GM20431 (cell line): ENCODE results near the gene PLAGL2.

Experiments used
- in situ Hi-C: fragments of 300-500 bp; cut with MseI, MboI; formaldehyde crosslinking; loops from one replicate; pipeline ENCODE4 v1.15.0; 2020; ENCODE audit warnings: low sequenced_read_pairs; ENCODE audit not compliant: unreplicated experiment

Gene PLAGL2

DNA sequence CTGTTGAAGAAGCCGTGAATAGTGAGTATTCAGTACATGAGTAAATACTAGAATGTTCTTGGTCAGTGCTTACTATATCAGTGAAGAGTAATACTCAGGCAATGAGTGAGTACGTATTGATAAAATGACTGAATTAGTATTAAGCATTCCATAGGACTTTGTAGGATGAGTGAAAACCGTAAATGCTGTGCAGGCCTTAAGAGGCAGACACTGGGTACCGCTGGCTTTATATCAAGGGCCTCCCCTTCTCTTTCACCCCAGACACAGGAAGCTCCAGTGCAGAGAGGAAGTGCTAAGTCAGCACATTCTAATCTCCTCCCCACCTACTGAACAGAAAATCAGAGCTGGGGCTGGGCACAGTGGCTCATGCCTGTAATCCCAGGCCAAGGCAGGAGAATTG lies 24.3 kb upstream of the PLAGL2 start:
- in situ Hi-C loops, result no loop called here

DNA sequence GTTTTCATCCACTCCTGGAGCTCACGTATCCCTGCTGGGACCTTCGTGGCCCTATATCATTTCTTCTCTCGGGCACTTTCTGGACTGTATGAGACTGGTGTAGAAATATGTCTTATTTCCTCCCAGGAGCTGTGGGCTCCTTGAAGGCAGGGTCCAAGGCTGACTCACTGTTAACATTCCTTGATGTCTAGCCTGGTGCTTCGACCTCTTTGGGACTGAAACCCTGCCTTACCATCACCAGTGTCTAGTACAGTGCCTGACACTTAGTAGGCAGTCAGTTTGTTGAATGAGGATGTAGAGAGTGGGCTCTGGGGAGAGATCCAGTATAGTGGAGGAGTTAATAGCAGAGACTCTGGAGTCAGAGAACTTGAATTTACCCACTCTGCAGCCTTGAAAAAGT lies 23.7 kb upstream of the PLAGL2 start:
- in situ Hi-C loops, result no loop called here

DNA sequence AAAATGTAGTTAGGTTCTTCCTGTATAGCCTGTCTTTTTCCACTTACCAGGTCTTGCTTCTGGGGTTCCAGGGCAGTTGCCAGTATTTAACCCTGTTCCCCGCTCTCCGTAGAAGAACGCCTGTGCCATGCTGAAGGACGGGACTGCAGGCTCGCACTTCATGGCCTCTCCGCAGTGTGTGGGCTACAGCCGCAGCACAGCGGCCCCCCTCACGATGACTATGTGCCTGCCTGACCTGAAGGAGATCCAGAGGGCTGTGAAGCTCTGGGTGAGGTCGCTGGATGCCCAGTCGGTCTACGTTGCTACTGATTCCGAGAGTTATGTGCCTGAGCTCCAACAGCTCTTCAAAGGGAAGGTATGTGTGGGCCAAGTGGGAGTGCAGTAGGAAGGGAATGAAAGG lies 23.2 kb upstream of the PLAGL2 start:
- in situ Hi-C loops, result no loop called here

DNA sequence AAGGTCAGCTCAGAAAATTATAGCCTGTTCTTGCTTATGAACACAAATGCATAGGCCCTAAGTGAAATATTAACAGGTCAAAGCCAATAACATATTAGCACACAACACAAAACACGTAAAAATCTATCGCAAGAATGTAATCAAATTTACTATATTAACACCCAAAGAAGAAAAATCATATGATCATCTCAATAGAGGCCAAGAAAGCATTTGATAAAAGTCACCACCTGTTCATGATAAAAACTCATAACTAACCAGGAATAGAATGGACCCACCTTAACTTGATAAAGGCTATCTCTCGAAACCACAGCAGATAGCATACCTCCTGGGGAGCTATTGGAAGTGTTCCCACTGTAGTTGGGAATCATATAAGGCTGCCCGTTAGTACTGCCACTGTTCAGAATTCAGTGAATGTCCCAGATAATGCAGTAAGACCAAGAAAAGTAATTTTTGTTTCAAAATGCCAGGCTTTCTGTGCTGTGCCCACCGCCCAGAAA lies 21.8 kb upstream of the PLAGL2 start:
- in situ Hi-C loops, result no loop called here

DNA sequence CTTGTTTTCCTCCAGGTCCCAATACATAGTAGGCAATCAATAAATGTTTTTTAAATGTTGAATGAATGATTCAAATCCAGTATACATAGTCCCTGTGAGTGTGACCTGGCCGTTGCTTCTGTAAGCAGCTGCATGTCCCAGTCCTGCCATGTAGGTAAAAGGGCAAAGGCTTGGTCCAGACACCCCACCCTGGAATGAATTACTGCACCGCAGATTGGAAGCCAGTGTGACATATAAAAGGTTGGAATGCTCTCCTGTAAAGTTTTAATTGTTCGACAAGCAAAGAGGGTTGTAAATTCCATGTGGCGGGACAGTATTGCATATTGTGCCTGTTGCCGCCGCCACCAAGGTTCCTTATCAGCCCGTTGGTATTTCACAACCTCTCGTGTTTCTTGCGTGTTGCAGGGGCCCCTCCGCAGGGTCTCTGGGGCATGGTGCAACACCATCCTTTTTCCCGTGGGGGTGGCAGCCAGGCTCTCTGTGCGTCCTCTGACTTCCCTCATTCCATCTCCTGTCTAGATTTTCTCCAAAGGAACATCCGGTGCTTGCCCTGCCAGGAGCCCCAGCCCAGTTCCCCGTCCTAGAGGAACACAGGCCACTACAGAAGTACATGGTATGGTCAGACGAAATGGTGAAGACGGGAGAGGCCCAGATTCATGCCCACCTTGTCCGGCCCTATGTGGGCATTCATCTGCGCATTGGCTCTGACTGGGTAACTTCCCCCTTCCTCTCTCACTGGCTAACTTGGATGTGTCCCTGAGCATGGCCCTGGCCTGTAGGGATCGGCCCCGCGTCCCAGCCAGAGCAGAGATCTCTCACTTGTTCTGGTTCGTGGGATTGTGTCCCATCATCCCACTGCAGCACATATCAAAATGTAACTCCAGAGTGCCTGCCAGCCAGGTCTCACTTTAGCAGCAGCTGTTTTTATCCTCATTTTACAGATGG lies 20.5 kb upstream of the PLAGL2 start:
- in situ Hi-C loops, result no loop called here

DNA sequence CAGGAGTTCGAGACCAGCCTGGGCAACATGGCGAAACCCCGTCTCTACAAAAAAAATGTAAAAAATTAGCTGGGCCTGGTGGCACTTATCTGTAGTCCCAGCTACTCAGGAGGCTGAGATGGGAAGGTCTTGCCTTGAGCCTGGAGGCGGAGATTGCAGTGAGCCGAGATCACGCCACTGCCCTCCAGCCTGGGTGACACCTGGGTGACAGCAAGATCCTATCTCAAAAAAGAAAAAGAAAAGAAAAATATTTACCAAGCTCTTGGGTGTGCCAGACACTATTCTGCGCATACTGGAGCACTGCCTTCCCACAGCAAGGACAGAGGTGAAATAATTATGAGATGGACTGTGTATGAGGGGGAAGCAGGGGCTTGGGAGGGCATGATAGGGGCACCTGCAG lies 19.8 kb upstream of the PLAGL2 start:
- in situ Hi-C loops, result no loop called here

- in situ Hi-C loops, result no loop called here
Measured at GRCh38 chr20:32226391-32226790, 18.8 kb upstream of the PLAGL2 start.

DNA sequence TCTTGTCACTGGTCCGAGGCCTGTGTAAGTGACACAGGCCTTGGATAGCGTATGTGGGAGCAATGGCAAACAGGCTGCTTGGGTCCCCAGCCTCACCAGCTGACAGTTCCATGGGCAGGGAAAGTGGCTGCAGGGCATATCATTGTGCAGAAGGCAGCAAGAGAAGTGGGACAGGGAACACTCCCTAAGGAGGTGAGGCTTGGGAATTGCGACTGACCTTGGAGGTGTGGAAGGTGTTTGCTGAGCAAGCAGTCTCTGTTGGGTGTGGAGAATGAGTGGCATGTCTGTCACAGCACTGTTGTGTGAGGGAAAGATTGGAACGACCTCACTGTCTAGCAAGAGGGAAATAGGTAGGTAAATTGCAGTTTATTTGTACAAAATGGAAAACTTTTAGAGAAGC lies 16.9 kb upstream of the PLAGL2 start:
- in situ Hi-C loops, result no loop called here

GRCh38 chr20:32218156-32218900 lies 10.8 kb upstream of the PLAGL2 start:
- in situ Hi-C loops, result no loop called here

DNA sequence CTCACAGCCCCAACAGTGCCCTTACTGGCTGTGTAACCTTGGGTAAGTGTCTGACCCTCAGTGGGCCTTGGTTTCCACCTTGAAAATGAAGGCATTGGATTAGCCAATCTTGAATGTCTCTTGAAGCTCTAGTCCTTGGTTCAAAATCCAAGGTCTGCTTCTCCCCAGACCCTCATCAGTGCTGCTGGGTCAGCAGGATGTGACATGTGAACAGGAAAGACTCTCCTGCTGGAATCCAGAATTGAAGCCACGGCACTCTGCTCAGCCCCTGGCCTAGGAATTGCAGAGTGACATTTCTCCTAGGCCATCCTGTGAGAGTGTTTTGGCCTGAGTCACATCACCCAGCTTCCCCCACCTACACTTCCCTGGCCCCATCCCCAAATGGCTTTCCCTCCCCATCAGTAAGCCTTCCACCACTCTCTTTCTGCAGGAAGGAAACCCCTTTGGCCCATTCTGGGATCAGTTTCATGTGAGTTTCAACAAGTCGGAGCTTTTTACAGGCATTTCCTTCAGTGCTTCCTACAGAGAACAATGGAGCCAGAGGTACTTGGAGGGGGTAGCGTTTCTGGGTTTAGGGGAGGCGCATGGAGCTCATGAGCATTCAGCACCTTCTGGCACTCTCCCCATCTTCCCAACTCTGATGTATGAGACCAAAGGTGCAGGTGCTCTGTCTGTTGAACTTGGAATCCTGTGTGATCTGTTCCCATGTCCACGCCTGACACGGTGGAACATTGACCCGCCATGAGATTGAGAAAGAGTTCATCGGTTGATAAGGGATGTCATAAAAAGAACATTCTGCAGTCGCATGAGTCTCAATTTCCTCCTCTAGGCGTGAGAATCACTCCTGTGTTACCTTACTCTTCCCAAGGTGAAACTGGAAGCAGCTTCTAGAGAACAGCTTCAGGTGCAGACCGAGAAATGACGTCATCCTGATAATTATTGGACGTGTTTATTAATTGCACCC lies 8.9 kb upstream of the PLAGL2 start:
- in situ Hi-C loops, result no loop called here

- in situ Hi-C loops, result no loop called here
Measured at GRCh38 chr20:32215729-32216128, 8.2 kb upstream of the PLAGL2 start.

DNA sequence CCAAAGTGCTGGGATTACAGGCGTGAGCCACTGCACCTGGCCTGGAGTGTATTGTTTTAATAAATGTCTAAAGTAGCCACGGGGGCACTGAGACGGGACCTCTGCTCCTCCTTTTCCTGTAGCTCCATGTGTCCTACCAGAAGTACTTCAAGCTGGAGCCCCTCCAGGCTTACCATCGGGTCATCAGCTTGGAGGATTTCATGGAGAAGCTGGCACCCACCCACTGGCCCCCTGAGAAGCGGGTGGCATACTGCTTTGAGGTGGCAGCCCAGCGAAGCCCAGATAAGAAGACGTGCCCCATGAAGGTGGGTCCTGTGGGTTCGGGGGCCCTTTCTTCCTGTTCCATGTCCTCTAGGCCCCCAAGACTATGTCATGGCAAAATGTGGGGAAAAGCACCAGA lies 7.6 kb upstream of the PLAGL2 start:
- in situ Hi-C loops, result no loop called here

GRCh38 chr20:32213870-32214269 lies 6.3 kb upstream of the PLAGL2 start:
- in situ Hi-C loops, result no loop called here

- in situ Hi-C loops, result no loop called here
Measured at GRCh38 chr20:32209850-32210605, 2.5 kb upstream of the PLAGL2 start.

DNA sequence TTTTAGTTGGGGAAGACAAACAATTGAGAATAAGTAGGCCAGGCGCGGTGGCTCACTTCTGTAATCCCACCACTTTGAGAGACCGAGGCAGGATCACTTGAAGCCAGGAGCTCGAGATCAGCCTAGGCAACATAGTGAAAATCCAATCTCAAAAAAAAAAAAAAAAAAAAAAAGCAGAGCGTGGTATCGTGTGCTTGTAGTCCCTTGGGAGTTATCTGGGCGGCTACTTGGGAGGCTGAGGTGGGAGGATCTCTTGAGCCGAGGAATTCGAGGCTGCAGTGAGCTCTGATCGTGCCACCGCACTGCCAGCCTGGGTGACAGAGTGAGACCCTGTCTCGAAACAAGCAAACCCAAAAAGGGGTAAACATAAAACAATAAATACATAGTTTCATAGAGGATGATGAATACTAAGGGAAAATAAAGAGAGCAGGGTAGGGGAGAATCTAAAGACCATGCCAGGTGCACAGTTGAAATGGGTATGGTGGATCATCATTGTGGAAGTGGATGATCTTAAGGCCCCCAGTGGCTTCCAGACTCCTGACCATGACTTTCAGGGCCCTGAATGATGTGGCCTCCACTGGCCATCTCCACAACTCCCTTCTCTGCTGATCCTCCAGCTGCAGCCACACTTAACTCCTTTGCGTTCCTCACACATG lies 1.1 kb upstream of the PLAGL2 start:
- in situ Hi-C loops, result no loop called here

DNA sequence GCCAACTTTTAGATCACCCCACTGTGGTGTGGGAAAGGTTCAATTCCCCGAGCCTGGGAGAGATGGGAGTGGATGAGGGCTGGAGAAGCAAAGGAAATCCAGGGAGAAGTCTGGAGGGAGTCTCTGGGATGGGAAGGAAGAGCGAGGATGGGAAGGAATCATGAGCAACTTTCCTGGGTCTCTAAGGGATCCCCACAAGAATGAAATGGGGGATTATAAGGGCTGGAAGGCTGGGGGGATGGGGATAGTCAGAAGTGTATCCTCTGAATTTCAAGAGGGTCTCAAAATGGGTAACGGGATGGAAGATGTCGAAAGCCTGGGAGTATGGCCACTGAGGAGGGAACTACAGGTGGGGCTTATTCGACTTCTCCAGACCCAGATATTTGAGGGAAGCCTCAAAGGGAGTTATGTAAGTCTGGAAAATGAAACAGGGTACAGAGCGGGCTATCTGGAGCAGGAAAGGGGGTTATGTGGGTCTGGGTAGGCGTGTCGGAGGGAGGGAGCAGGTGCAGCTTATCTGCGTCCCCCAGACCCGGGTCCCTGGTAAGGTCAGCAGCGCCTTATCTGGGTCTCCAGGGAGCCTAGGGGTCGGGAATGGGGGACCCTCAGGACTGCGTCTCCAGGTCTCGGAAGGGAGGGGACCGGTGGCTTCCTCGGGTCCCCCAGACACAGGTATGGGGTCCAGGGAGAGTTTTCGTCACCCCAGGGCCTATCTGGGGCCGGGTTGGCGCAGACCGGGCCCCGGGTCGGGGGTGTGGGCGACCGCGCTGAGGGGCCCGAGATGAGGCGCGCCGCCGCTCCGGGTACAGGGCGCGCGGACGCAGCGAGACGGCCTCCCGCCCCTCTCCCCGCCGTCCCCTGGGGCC lies 550 bp downstream of the PLAGL2 start:
- in situ Hi-C loops, result no loop called here

DNA sequence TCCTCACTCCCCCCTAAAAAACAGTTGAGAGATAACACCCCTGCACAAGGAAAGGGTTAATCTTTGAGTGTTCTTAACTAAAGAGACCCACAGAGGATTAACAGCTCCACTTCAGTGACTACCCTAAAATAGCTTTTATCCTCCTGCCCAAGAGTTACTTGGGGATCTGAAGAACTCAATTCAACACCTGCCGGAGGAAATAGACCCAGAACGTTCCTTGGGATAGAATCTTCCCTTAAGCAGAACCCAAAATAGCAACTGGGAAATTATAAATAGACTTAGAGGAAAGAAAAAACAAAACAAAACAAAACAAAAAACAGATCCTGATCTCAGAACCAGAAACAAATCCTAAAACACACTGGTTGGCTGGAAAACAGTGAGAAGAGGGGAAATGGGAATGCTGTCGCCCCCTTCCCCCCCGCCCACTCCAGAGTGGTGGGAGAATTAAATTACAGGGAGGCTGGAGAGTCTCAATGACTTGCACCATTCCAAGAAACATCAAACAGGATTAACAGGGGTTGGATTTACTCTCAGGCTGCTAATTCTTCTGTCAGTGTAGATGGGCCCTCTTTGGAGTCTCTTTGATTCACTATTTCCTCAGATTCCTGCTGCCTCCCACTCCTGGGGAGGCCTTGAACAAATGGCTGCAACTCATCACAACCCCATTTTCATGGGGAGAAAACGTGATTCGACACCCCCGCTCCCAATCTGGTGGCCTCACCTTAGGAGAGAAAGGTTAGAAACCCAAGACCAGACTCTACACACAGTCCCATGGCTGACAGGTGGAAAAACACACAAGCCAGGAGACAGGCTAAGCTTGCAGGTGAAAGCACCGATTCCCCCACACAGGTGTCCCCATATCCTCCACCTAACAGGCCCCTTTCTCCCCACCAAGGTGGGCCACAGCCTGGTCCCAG lies 1.4 kb downstream of the PLAGL2 start:
- in situ Hi-C loops, result no loop called here
